GM12892 (cell line): ENCODE measurements around the gene DCAKD.

Experiments
- POLR2A ChIP-seq: IDR thresholded peaks from 2 replicates; pipeline ENCODE4 v1.6.1; 2011; ENCODE audit warnings: low read depth, low read length, control low read depth
- POLR2AphosphoS5 ChIP-seq: IDR thresholded peaks from 2 replicates; pipeline ENCODE4 v1.6.1; 2011; ENCODE audit warnings: low read depth, low read length, control low read depth
- TAF1 ChIP-seq: IDR thresholded peaks from 2 replicates; pipeline ENCODE4 v1.6.1; 2011; ENCODE audit warnings: low read depth, mild to moderate bottlenecking, control low read depth, low read length, borderline replicate concordance

DNA sequence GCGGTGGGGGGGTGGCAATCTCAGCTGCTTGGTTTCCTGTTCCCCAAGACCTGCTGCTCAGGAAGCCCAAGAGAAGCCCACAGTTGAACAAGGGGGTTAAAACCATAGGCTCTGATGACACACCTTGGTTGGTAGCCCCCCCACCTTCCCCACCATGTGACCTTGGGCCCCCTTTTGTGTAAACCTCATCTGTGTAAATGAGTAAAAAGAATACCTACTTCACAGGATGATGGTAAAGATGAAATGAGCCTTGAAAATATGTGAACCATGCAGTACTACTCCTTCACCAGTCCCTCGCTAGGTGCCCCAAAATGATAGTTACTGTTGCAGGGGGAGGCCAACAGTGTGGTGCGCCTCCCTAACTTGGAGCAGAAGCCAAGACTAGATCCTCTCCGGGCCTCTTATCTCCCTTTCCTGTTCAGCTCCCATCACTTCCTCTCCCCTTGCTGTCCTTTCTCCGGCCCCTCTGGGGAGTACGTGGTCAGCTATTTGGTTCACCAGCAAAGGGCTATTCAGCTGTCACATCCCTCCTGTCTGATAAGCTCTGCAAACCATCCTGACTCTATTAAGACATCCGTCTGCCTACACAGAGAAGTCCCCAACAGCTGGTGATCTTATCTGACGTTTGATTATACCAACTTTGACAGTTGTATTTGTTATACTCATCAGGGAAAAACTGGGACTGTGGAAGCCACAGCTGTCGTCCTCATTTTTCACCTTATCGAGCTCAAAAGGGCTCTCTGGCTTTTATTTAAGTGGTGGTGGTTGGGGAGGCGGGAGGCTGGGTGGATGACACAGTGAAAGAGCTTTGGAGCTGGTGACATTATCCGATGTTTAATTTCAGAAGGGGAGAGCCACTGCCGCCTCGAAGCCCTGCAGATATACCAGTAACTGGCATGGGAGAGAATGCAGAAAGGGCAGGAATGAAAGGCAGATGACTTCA, 19.9 kb downstream of the DCAKD start:
- no peak for TF ChIP-seq POLR2A
- no peak for TF ChIP-seq POLR2AphosphoS5
- no peak for TF ChIP-seq TAF1
